GM23248 (cell line): ENCODE data around the gene BRWD1. TPM values are rescaled to one million over a fixed set of nuclear protein-coding genes. Genes with fewer than 3 reads are reported as not detected.

Experiments
- DNase-seq: peaks from one replicate; pipeline ENCODE4 v3.0.0-alpha.2; 2015
- H2AFZ ChIP-seq: fragments of 200-600 bp; sonication (generic); 2 replicates; pipeline ENCODE4 v1.6.1; 2016; ENCODE audit warnings: antibody characterized with exemption
- H3F3A ChIP-seq: fragments of 200-600 bp; sonication (generic); 2 replicates; pipeline ENCODE4 v1.6.1; 2016; ENCODE audit warnings: mild to moderate bottlenecking, antibody characterized with exemption, mixed run types; ENCODE audit not compliant: insufficient read depth
- H3K27ac ChIP-seq: fragments of 200-600 bp; sonication (generic); 2 replicates; pipeline ENCODE4 v1.5.1; 2016; ENCODE audit warnings: mild to moderate bottlenecking
- H3K27me3 ChIP-seq: fragments of 200-600 bp; sonication (generic); replicated peaks from 2 replicates; pipeline ENCODE4 v1.6.1; 2016; ENCODE audit warnings: mild to moderate bottlenecking; ENCODE audit not compliant: insufficient read depth
- H3K36me3 ChIP-seq: fragments of 200-600 bp; sonication (generic); 2 replicates; pipeline ENCODE4 v1.6.1; 2016; ENCODE audit warnings: low read depth, mild to moderate bottlenecking
- H3K4me1 ChIP-seq: fragments of 200-600 bp; sonication (generic); 2 replicates; pipeline ENCODE4 v1.6.1; 2016; ENCODE audit warnings: mild to moderate bottlenecking; ENCODE audit not compliant: insufficient read depth
- H3K4me2 ChIP-seq: fragments of 200-600 bp; sonication (generic); one replicate; pipeline ENCODE4 v1.6.1; 2016; ENCODE audit warnings: mild to moderate bottlenecking; ENCODE audit not compliant: unreplicated experiment
- H3K4me3 ChIP-seq: fragments of 200-600 bp; sonication (generic); 2 replicates; pipeline ENCODE4 v1.5.1; 2016; ENCODE audit warnings: mild to moderate bottlenecking
- H3K79me2 ChIP-seq: fragments of 200-600 bp; sonication (generic); 2 replicates; pipeline ENCODE4 v1.6.1; 2016; ENCODE audit warnings: mild to moderate bottlenecking; ENCODE audit not compliant: insufficient read depth
- H3K9ac ChIP-seq: fragments of 200-600 bp; sonication (generic); 2 replicates; pipeline ENCODE4 v1.6.1; 2016; ENCODE audit warnings: mild to moderate bottlenecking
- H3K9me2 ChIP-seq: fragments of 200-600 bp; sonication (generic); 2 replicates; pipeline ENCODE4 v1.6.1; 2016; ENCODE audit warnings: mixed run types, mild to moderate bottlenecking, moderate library complexity; ENCODE audit not compliant: insufficient read depth
- H3K9me3 ChIP-seq: fragments of 200-600 bp; sonication (generic); one replicate; pipeline ENCODE4 v1.6.1; 2017; ENCODE audit warnings: low read depth
- H4K20me1 ChIP-seq: fragments of 200-600 bp; sonication (generic); 2 replicates; pipeline ENCODE4 v1.6.0; 2016; ENCODE audit not compliant: insufficient read depth
- EZH2 ChIP-seq: fragments of 200-600 bp; sonication (generic); IDR thresholded peaks from 2 replicates; pipeline ENCODE4 v1.6.1; 2018; ENCODE audit warnings: antibody characterized with exemption, mild to moderate bottlenecking; ENCODE audit not compliant: insufficient read depth, poor library complexity, severe bottlenecking
- EZH2phosphoT487 ChIP-seq: fragments of 200-600 bp; sonication (generic); IDR thresholded peaks from 2 replicates; pipeline ENCODE4 v1.6.1; 2018; ENCODE audit warnings: antibody characterized with exemption, moderate library complexity, mild to moderate bottlenecking, low read depth; ENCODE audit not compliant: insufficient read depth
- WGBS, 2 experiments: methylation state at CpG; one replicate each; pipeline ENCODE4 v1.1.6; 2015 to 2017; ENCODE audit warnings: low lambda C conversion rate in 2 of 2, low coverage in 1 of 2; ENCODE audit errors: missing lambda C conversion rate in 2 of 2; 5-methylcytosine and 5-hydroxymethylcytosine counted together
- in situ Hi-C: fragments of 300-500 bp; cut with MboI; formaldehyde crosslinking; loops from 2 replicates; pipeline ENCODE4 v1.15.0; 2020
- polyA plus RNA-seq: library from polyadenylated mRNA; unstranded; fragments of >200 nt; fragmentation: Nextera tagmentation; extraction: Ambion mirVana; gene quantifications from 2 replicates; pipeline ENCODE4 v1.2.1, GENCODE V29; 2016
- total RNA-seq: library from RNA; depleted of rRNA; stranded (reverse); fragments of >200 nt; shearing (Covaris generic); gene quantifications from 2 replicates; pipeline ENCODE4 v1.2.3, GENCODE V29; 2014

The BRWD1 gene
- total and polyA plus RNA-seq, 2 experiments from 2014 or later, result 23.6 to 27.2 TPM

GRCh38 chr21:39169906-39170305, 143.5 kb downstream of the BRWD1 start:
- H3K4me3 ChIP-seq, result no peak overlapping the region
- in situ Hi-C loops, result no loop called here
- 97 to 99% methylated on average over 5 of the region's 5 CpGs for WGBS, 2 experiments

GRCh38 chr21:39168800-39169199, 144.6 kb downstream of the BRWD1 start:
- 12 to 14% methylated on average over 2 of the region's 2 CpGs for WGBS, 2 experiments
- Histone ChIP-seq H3K27me3 (no peaks in the 10 kb centered on the region), H3K4me3 (no peak overlapping the region), H4K20me1 (no peaks in the 10 kb centered on the region), H3K36me3 (peaks cover 10% of the 10 kb centered on the region; the same call in 1 of the 2 replicates), H2AFZ (no peak overlapping the region), H3K4me1 (no peaks in the 10 kb centered on the region), H3F3A (no peaks in the 10 kb centered on the region), H3K9me3 (no peaks in the 10 kb centered on the region), H3K9ac (no peak overlapping the region), H3K4me2 (no peak overlapping the region), H3K9me2 (no peaks in the 10 kb centered on the region), H3K27ac (no peak overlapping the region), H3K79me2 (no peaks in the 10 kb centered on the region)
- TF ChIP-seq EZH2 (no peak), EZH2phosphoT487 (no peak)
- DNase-seq, result no peak
- in situ Hi-C loops, result no loop called here

More at GRCh38 chr21:39169906-39170305, 143.5 kb downstream of the BRWD1 start:
- Histone ChIP-seq H3F3A (no peaks in the 10 kb centered on the region), H3K4me1 (no peaks in the 10 kb centered on the region), H3K9me3 (no peaks in the 10 kb centered on the region), H3K36me3 (peaks cover 19% of the 10 kb centered on the region; the same call in 1 of the 2 replicates), H2AFZ (no peak overlapping the region), H3K9ac (no peak overlapping the region), H3K27me3 (no peaks in the 10 kb centered on the region), H3K4me2 (no peak overlapping the region), H3K27ac (no peak overlapping the region), H3K79me2 (no peaks in the 10 kb centered on the region), H4K20me1 (no peaks in the 10 kb centered on the region), H3K9me2 (no peaks in the 10 kb centered on the region)
- TF ChIP-seq EZH2 (no peak), EZH2phosphoT487 (no peak)
- no peak for DNase-seq

- no peak for DNase-seq
- Histone ChIP-seq H3K9ac (no peak overlapping the region), H2AFZ (no peak overlapping the region), H3K4me2 (no peak overlapping the region), H3K79me2 (no peaks in the 10 kb centered on the region), H3K9me3 (no peaks in the 10 kb centered on the region), H3K27me3 (no peaks in the 10 kb centered on the region), H4K20me1 (no peaks in the 10 kb centered on the region), H3K36me3 (peaks cover under 1% of the 10 kb centered on the region; the same call in 1 of the 2 replicates), H3K4me1 (no peaks in the 10 kb centered on the region), H3F3A (no peaks in the 10 kb centered on the region), H3K4me3 (no peak overlapping the region), H3K27ac (no peak overlapping the region), H3K9me2 (no peaks in the 10 kb centered on the region)
- WGBS, 2 experiments, result 65 to 78% methylated on average over 2 of the region's 2 CpGs
- TF ChIP-seq EZH2 (no peak), EZH2phosphoT487 (no peak)
- in situ Hi-C loops, result no loop called here
Measured at GRCh38 chr21:39164523-39164922, 148.9 kb downstream of the BRWD1 start.

GRCh38 chr21:39161064-39161463, 152.4 kb downstream of the BRWD1 start:
- Histone ChIP-seq H3K27ac (no peak overlapping the region), H3K36me3 (no peaks in the 10 kb centered on the region), H3K9ac (no peak overlapping the region), H3K79me2 (no peaks in the 10 kb centered on the region), H3K4me1 (no peaks in the 10 kb centered on the region), H3K4me2 (no peak overlapping the region), H3K9me3 (no peaks in the 10 kb centered on the region), H3K4me3 (no peak overlapping the region), H3K27me3 (no peaks in the 10 kb centered on the region), H3K9me2 (no peaks in the 10 kb centered on the region), H2AFZ (no peak overlapping the region), H4K20me1 (no peaks in the 10 kb centered on the region), H3F3A (no peaks in the 10 kb centered on the region)
- in situ Hi-C loops, result no loop called here
- DNase-seq, result no peak
- no peak for TF ChIP-seq EZH2phosphoT487
- no peak for TF ChIP-seq EZH2
- 70 to 78% methylated on average over 3 of the region's 3 CpGs for WGBS, 2 experiments
